GM21717 (cell line): ENCODE data around the gene PRSS33.

ENCODE experiments used
- ATAC-seq: cut with Tn5 transposase; IDR thresholded peaks from one replicate; pipeline ENCODE4 v1.9.1; 2021; ENCODE audit warnings: mild to moderate bottlenecking, moderate library complexity; ENCODE audit not compliant: unreplicated experiment

The PRSS33 gene

GRCh38 chr16:2779151-2779920 is 8.0 kb downstream of the PRSS33 start:
- no peak for ATAC-seq

GRCh38 chr16:2778630-2778958 is 8.8 kb downstream of the PRSS33 start:
- no peak for ATAC-seq

GRCh38 chr16:2777903-2778629 is 9.3 kb downstream of the PRSS33 start:
- ATAC-seq: no peak

- peak; percentile 54 for ATAC-seq
Measured at GRCh38 chr16:2777231-2777902, 10.0 kb downstream of the PRSS33 start, which contains the start of gene ELOB. TSS of gene ELOB (minus strand) at chr16:2777280. CDS start at chr16:2777239, 41 bp downstream.

GRCh38 chr16:2776500-2777139 is 10.7 kb downstream of the PRSS33 start:
- ATAC-seq: peak; percentile 6

- ATAC-seq: no peak
Measured at GRCh38 chr16:2775765-2776499, 11.4 kb downstream of the PRSS33 start.

GRCh38 chr16:2775131-2775716 is 12.1 kb downstream of the PRSS33 start:
- no peak for ATAC-seq

- ATAC-seq: no peak
Measured at GRCh38 chr16:2774161-2774891, 13.0 kb downstream of the PRSS33 start.

GRCh38 chr16:2773188-2773968 is 14.0 kb downstream of the PRSS33 start:
- ATAC-seq: no peak

- no peak for ATAC-seq
Measured at GRCh38 chr16:2771496-2772402, 15.6 kb downstream of the PRSS33 start.

- no peak for ATAC-seq
Measured at GRCh38 chr16:2770057-2770951, 17.1 kb downstream of the PRSS33 start.

GRCh38 chr16:2769675-2770056 is 17.7 kb downstream of the PRSS33 start:
- no peak for ATAC-seq

- ATAC-seq: no peak
Measured at GRCh38 chr16:2769100-2769529, 18.2 kb downstream of the PRSS33 start.

GRCh38 chr16:2768403-2769089 is 18.8 kb downstream of the PRSS33 start:
- no peak for ATAC-seq

GRCh38 chr16:2767891-2768290 is 19.5 kb downstream of the PRSS33 start:
- ATAC-seq: no peak

GRCh38 chr16:2767140-2767731 is 20.1 kb downstream of the PRSS33 start:
- no peak for ATAC-seq
